ENCODE results near the gene MTAP.

The MTAP gene

GRCh38 chr9:21931428-21931827 is 129.0 kb downstream of the MTAP start:
- Histone ChIP-seq H2AFZ (ENCODE audit: low read length) (no peak overlapping the region), H4K20me1 (ENCODE audit: insufficient read depth, low read length) (no peaks in the 10 kb centered on the region), H3K9me2 (replicated peaks; ENCODE audit: insufficient read depth, low read length) (no peaks in the 10 kb centered on the region), H3K27ac (ENCODE audit: low read length) (no peak overlapping the region), H3K4me3 (ENCODE audit: low read length) (no peak overlapping the region), H3K4me2 (ENCODE audit: low read depth, low read length) (no peak overlapping the region), H3K79me2 (ENCODE audit: low read length) (no peaks in the 10 kb centered on the region), H3K4me1 (ENCODE audit: low read length) (no peaks in the 10 kb centered on the region), H3K9ac (ENCODE audit: low read length) (no peak overlapping the region), H3F3A (ENCODE audit: insufficient read depth, low read length) (no peaks in the 10 kb centered on the region), H3K36me3 (replicated peaks; ENCODE audit: insufficient read depth, low read length) (no peaks in the 10 kb centered on the region), H3K9me3 (replicated peaks; ENCODE audit: insufficient read depth, low read length) (no peaks in the 10 kb centered on the region), H3K27me3 (replicated peaks; ENCODE audit: insufficient read depth, low read length) (no peaks in the 10 kb centered on the region)
- no peak for TF ChIP-seq EZH2phosphoT487 (IDR thresholded peaks at IDR 0.05; ENCODE audit: low read length)
- TF ChIP-seq EZH2 (optimal IDR thresholded peaks at IDR 0.05; ENCODE audit: low read depth, low read length): no peak
- no peak for TF ChIP-seq CTCF (IDR thresholded peaks at IDR 0.05; ENCODE audit: low read length)
- DNase-seq: no peak

- no peak for DNase-seq
- no peak overlapping the region for H2AFZ ChIP-seq (ENCODE audit: low read length)
- no peak overlapping the region for H3K4me2 ChIP-seq (ENCODE audit: low read depth, low read length)
- no peaks in the 10 kb centered on the region for H3K36me3 ChIP-seq (replicated peaks; ENCODE audit: insufficient read depth, low read length)
- H3K9ac ChIP-seq (ENCODE audit: low read length): no peak overlapping the region
- H3K9me3 ChIP-seq (replicated peaks; ENCODE audit: insufficient read depth, low read length): no peaks in the 10 kb centered on the region
- H3K9me2 ChIP-seq (replicated peaks; ENCODE audit: insufficient read depth, low read length): no peaks in the 10 kb centered on the region
- H4K20me1 ChIP-seq (ENCODE audit: insufficient read depth, low read length): no peaks in the 10 kb centered on the region
- H3K79me2 ChIP-seq (ENCODE audit: low read length): no peaks in the 10 kb centered on the region
- H3K4me1 ChIP-seq (ENCODE audit: low read length): no peaks in the 10 kb centered on the region
- H3F3A ChIP-seq (ENCODE audit: insufficient read depth, low read length): no peaks in the 10 kb centered on the region
- H3K27me3 ChIP-seq (replicated peaks; ENCODE audit: insufficient read depth, low read length): no peaks in the 10 kb centered on the region
- TF ChIP-seq EZH2phosphoT487 (IDR thresholded peaks at IDR 0.05; ENCODE audit: low read length) (no peak), EZH2 (optimal IDR thresholded peaks at IDR 0.05; ENCODE audit: low read depth, low read length) (no peak), CTCF (IDR thresholded peaks at IDR 0.05; ENCODE audit: low read length) (no peak)
- H3K4me3 ChIP-seq (ENCODE audit: low read length): no peak overlapping the region
- no peak overlapping the region for H3K27ac ChIP-seq (ENCODE audit: low read length)
Observed at GRCh38 chr9:21933281-21933680, 130.8 kb downstream of the MTAP start.

GRCh38 chr9:21933865-21934264 is 131.4 kb downstream of the MTAP start:
- Histone ChIP-seq H3K4me2 (ENCODE audit: low read depth, low read length) (no peak overlapping the region), H3K9me2 (replicated peaks; ENCODE audit: insufficient read depth, low read length) (no peaks in the 10 kb centered on the region)
- TF ChIP-seq CTCF (IDR thresholded peaks at IDR 0.05; ENCODE audit: low read length) (no peak), EZH2 (optimal IDR thresholded peaks at IDR 0.05; ENCODE audit: low read depth, low read length) (no peak), EZH2phosphoT487 (IDR thresholded peaks at IDR 0.05; ENCODE audit: low read length) (no peak)

More at GRCh38 chr9:21933865-21934264, 131.4 kb downstream of the MTAP start:
- H3K27ac ChIP-seq (ENCODE audit: low read length): no peak overlapping the region
- no peaks in the 10 kb centered on the region for H3K27me3 ChIP-seq (replicated peaks; ENCODE audit: insufficient read depth, low read length)
- H3K36me3 ChIP-seq (replicated peaks; ENCODE audit: insufficient read depth, low read length): no peaks in the 10 kb centered on the region
- no peaks in the 10 kb centered on the region for H3K79me2 ChIP-seq (ENCODE audit: low read length)
- H2AFZ ChIP-seq (ENCODE audit: low read length): no peak overlapping the region
- H3K4me1 ChIP-seq (ENCODE audit: low read length): no peaks in the 10 kb centered on the region
- H3F3A ChIP-seq (ENCODE audit: insufficient read depth, low read length): no peaks in the 10 kb centered on the region
- no peak for DNase-seq
- H4K20me1 ChIP-seq (ENCODE audit: insufficient read depth, low read length): no peaks in the 10 kb centered on the region
- no peaks in the 10 kb centered on the region for H3K9me3 ChIP-seq (replicated peaks; ENCODE audit: insufficient read depth, low read length)
- no peak overlapping the region for H3K4me3 ChIP-seq (ENCODE audit: low read length)
- H3K9ac ChIP-seq (ENCODE audit: low read length): no peak overlapping the region

Data from MM.1S (cell line).